ENCODE results near the gene CCNL1. TPM values are rescaled to one million over a fixed set of nuclear protein-coding genes. Genes with fewer than 3 reads are reported as not detected.

The CCNL1 gene
- total RNA-seq, 1 experiment from 2014 or later = 291 TPM

DNA sequence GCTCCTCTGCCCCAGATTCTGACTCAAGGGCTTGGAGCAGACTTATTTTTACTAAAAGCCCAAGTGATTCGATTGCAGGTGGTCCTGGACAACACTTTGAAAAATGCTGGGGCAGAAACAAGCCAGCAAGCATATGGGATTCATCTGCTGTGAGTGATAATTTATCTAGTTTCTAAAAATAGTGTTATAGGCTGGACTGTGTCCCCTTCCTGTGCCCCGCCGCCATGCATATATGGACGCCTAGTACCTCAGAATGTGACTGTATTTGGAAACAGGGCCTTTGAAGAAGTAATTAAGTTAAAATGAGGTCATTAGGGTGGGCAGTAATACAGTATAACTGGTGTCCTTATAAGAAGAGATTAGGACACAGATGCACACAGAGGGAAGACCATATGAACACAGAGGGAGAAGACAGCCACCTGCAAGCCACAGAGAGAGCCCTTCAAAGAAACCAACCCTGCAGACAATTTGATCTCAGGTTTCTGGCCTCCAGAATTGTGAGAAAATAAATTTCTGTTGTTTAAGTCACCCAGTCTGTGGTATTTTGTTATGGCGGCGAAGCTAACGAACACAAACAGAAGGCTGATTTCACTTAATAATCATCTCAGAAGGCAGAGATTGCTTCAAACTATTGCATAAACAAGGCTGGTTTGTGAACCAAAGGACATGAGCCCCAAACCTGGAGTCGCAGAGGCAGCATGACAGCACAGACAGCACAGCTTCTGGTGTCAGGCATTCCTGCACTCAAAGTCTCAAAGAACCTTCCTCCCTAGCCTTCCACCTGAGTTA, 59.1 kb downstream of the CCNL1 start:
- Mint-ChIP-seq H3K4me1 (ENCODE audit: low read depth, unreplicated experiment) (peaks cover 13% of the 10 kb centered on the region), H3K4me3 (ENCODE audit: low read depth, unreplicated experiment) (no peak overlapping the region), H3K36me3 (ENCODE audit: insufficient read depth, unreplicated experiment) (no peaks in the 10 kb centered on the region), H3K27me3 (ENCODE audit: unreplicated experiment) (no peaks in the 10 kb centered on the region), H3K9me3 (ENCODE audit: low read depth, unreplicated experiment) (no peaks in the 10 kb centered on the region), H3K27ac (ENCODE audit: unreplicated experiment) (no peak overlapping the region)
- no peak for DNase-seq
- TF ChIP-seq, protein P1, sequence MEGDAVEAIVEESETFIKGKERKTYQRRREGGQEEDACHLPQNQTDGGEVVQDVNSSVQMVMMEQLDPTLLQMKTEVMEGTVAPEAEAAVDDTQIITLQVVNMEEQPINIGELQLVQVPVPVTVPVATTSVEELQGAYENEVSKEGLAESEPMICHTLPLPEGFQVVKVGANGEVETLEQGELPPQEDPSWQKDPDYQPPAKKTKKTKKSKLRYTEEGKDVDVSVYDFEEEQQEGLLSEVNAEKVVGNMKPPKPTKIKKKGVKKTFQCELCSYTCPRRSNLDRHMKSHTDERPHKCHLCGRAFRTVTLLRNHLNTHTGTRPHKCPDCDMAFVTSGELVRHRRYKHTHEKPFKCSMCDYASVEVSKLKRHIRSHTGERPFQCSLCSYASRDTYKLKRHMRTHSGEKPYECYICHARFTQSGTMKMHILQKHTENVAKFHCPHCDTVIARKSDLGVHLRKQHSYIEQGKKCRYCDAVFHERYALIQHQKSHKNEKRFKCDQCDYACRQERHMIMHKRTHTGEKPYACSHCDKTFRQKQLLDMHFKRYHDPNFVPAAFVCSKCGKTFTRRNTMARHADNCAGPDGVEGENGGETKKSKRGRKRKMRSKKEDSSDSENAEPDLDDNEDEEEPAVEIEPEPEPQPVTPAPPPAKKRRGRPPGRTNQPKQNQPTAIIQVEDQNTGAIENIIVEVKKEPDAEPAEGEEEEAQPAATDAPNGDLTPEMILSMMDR (IDR thresholded peaks at IDR 0.05; ENCODE audit: unreplicated experiment) = no peak
- CTCF ChIA-PET = interaction anchor here (1.6 kb wide), 1 partner anchor 12 kb away, joined by 4 read pairs; no protein-coding TSS in a partner anchor
- no TSS peak for BruUV-seq (replicated peaks)
- intact Hi-C loops (cut with micrococcal nuclease; ENCODE audit: unreplicated experiment) = no loop called here

DNA sequence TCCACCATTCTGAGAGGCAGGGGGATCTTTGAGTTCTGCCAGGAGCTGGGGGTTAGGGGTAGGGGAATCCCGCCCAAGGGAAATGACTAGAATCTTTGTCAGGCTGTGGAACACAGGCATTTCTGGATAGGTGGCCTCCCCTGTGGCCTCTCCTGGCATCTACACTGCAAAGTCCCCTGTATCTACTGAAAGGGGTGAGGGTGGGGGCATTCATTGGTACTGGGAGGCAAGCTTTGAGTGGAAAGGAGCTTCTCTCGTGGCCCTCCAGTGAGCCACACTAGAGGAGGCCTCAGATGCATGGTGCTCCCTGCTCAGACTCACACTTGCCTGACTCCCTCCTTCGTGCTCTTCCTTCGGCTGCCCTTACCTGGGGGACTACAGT, 59.9 kb downstream of the CCNL1 start:
- no peaks in the 10 kb centered on the region for H3K27me3 Mint-ChIP-seq (ENCODE audit: unreplicated experiment)
- CTCF ChIA-PET = interaction anchor here (1.5 to 2.7 kb wide), 2 partner anchors 8 to 10 kb away, joined by 4 to 16 read pairs; no protein-coding TSS in a partner anchor

GRCh38 chr3:157099326-157100095, 60.4 kb downstream of the CCNL1 start:
- H3K9me3 Mint-ChIP-seq (ENCODE audit: low read depth, unreplicated experiment) = no peaks in the 10 kb centered on the region
- no peak for DNase-seq
- no peak overlapping the region for H3K27ac Mint-ChIP-seq (ENCODE audit: unreplicated experiment)
- H3K4me1 Mint-ChIP-seq (ENCODE audit: low read depth, unreplicated experiment) = peaks cover 19% of the 10 kb centered on the region
- H3K36me3 Mint-ChIP-seq (ENCODE audit: insufficient read depth, unreplicated experiment) = no peaks in the 10 kb centered on the region
- CTCF ChIA-PET = interaction anchor here (1.5 to 2.7 kb wide), 2 partner anchors 9 to 10 kb away, joined by 4 to 16 read pairs; no protein-coding TSS in a partner anchor
- no peak overlapping the region for H3K4me3 Mint-ChIP-seq (ENCODE audit: low read depth, unreplicated experiment)
- no TSS peak for BruUV-seq (replicated peaks)
- H3K27me3 Mint-ChIP-seq (ENCODE audit: unreplicated experiment) = no peaks in the 10 kb centered on the region
- intact Hi-C loops (cut with micrococcal nuclease; ENCODE audit: unreplicated experiment) = no loop called here
- TF ChIP-seq, protein P1 (IDR thresholded peaks at IDR 0.05; ENCODE audit: unreplicated experiment) = no peak

More for the DNA sequence above, 59.9 kb downstream of the CCNL1 start:
- intact Hi-C loops (cut with micrococcal nuclease; ENCODE audit: unreplicated experiment) = no loop called here
- no peaks in the 10 kb centered on the region for H3K36me3 Mint-ChIP-seq (ENCODE audit: insufficient read depth, unreplicated experiment)
- DNase-seq = no peak
- BruUV-seq (replicated peaks) = no TSS peak
- H3K9me3 Mint-ChIP-seq (ENCODE audit: low read depth, unreplicated experiment) = no peaks in the 10 kb centered on the region
- H3K4me1 Mint-ChIP-seq (ENCODE audit: low read depth, unreplicated experiment) = peaks cover 13% of the 10 kb centered on the region
- no peak overlapping the region for H3K4me3 Mint-ChIP-seq (ENCODE audit: low read depth, unreplicated experiment)
- no peak overlapping the region for H3K27ac Mint-ChIP-seq (ENCODE audit: unreplicated experiment)
- TF ChIP-seq, protein P1 (IDR thresholded peaks at IDR 0.05; ENCODE audit: unreplicated experiment) = no peak

GRCh38 chr3:157098823-157099185, 61.1 kb downstream of the CCNL1 start:
- Mint-ChIP-seq H3K27me3 (ENCODE audit: unreplicated experiment) (no peaks in the 10 kb centered on the region), H3K27ac (ENCODE audit: unreplicated experiment) (no peak overlapping the region), H3K9me3 (ENCODE audit: low read depth, unreplicated experiment) (no peaks in the 10 kb centered on the region), H3K36me3 (ENCODE audit: insufficient read depth, unreplicated experiment) (no peaks in the 10 kb centered on the region), H3K4me1 (ENCODE audit: low read depth, unreplicated experiment) (peaks cover 23% of the 10 kb centered on the region), H3K4me3 (ENCODE audit: low read depth, unreplicated experiment) (no peak overlapping the region)
- TF ChIP-seq, protein P1 (IDR thresholded peaks at IDR 0.05; ENCODE audit: unreplicated experiment) = no peak
- no peak for DNase-seq
- CTCF ChIA-PET = interaction anchor here (1.5 to 2.7 kb wide), 2 partner anchors 9 to 10 kb away, joined by 4 to 16 read pairs; no protein-coding TSS in a partner anchor
- intact Hi-C loops (cut with micrococcal nuclease; ENCODE audit: unreplicated experiment) = no loop called here
- no TSS peak for BruUV-seq (replicated peaks)
